Posterior vena cava (tissue), 2 donors: ENCODE results near the gene CRIP1. TPM values are rescaled to one million over a fixed set of nuclear protein-coding genes. Genes with fewer than 3 reads are reported as not detected.
A peak's percentile ranks its signal among the peaks of the same experiment; 100 is the strongest.

Experiments used
- DNase-seq: peaks from one replicate; pipeline ENCODE4 v3.0.0-alpha.2; 2020; ENCODE audit warnings: low spot score
- intact Hi-C, 2 donors: fragments of 100-400 bp; cut with DNase I; formaldehyde crosslinking; loops; one replicate each; pipeline versions ENCODE4 v1.14.1 to v1.14.2; 2022 to 2023
- total RNA-seq, 2 donors: library from RNA; stranded (reverse); fragmentation: NEBNext Ultra II Directional; extraction: Animal tissue kit (Norgen Biotek cat#: 25700); gene quantifications; one replicate each; pipeline ENCODE4 v1.2.1, GENCODE V29; 2021
- donor health status: DM: yes; HTN: yes; CAD: no.
- donor health status: DM: yes; HTN: yes; CAD: no.

CRIP1 gene
- total RNA-seq, 2 donors from 2014 or later: 122 to 285 TPM

DNA sequence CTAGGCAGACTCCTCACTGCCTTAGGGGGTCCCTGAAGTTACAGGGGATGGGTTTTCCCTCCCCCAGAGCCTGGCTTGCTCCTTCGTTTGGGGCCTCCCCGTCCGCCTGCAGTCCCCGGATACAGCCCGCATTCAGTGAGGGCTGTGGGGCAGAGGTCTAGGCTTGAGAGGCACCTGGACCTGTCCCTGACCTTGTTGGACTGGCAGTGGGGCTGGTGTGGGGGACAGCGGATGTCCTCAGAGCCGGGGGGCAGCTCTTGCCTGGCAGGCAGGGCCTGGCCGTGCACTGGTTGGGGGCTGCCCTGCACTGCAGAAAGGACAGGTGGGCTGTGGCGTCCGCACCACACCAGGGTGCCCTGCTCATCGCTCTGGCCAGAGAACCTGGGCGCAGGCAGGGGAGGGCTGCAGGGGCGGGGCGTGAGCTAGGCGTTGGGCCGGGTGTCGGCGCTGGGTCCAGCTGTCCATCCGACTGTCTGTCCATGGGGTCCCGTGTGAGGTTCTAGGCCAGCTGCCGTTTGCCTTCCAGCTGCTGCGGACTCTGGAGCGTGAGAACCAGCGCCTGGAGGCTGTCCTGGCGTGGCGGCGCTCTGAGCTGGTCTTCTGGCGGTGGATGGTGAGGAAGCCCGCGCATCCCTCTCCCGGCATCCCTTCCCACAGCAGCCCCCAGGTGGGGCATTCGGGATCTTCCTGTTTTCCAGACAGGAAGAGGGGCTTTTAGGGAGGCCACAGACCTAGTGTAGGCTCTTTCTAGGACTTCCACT lies 10.3 kb downstream of the CRIP1 start:
- DNase-seq: no peak
- intact Hi-C loops: no loop called here

- intact Hi-C loops: no loop called here
- DNase-seq: peak; percentile 67
These were observed 11.2 kb downstream of the CRIP1 start for GRCh38 chr14:105497671-105498429.

GRCh38 chr14:105498430-105499255 lies 12.0 kb downstream of the CRIP1 start:
- intact Hi-C loops: no loop called here
- DNase-seq: peak; percentile 77

GRCh38 chr14:105499256-105500035 lies 12.8 kb downstream of the CRIP1 start:
- intact Hi-C loops: no loop called here
- DNase-seq: peak; percentile 81

- peak; percentile 79 for DNase-seq
- intact Hi-C loops: no loop called here
These were observed 13.5 kb downstream of the CRIP1 start for GRCh38 chr14:105500036-105500725.

DNA sequence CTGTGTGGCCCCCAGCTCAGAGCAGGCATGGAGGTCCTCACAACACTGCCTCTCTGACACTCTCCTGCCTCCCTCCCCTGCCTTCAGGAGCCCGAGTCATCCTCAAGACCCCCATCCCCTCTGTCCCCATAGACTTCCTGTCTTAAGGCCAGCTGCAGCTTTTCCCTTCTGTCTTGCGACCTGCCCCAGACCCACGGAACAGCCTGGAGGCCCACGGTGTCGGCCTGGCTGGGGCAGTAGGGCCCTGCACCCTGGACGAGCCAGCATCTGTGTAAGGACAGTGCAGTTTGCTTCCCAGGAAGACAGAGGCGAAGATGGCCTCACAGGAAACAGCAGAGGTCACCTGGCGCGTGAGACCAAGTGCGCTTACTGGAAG lies 14.0 kb downstream of the CRIP1 start:
- no peak for DNase-seq
- intact Hi-C loops: no loop called here

- intact Hi-C loops: no loop called here
These were observed 15.0 kb downstream of the CRIP1 start for GRCh38 chr14:105501504-105502291.

GRCh38 chr14:105502446-105503295 lies 16.0 kb downstream of the CRIP1 start:
- intact Hi-C loops: no loop called here
- DNase-seq: peak; percentile 74

More at GRCh38 chr14:105501504-105502291, 15.0 kb downstream of the CRIP1 start:
- DNase-seq: peak; percentile 64

GRCh38 chr14:105503296-105503640 lies 16.6 kb downstream of the CRIP1 start:
- intact Hi-C loops: no loop called here
- peak; percentile 76 for DNase-seq

DNA sequence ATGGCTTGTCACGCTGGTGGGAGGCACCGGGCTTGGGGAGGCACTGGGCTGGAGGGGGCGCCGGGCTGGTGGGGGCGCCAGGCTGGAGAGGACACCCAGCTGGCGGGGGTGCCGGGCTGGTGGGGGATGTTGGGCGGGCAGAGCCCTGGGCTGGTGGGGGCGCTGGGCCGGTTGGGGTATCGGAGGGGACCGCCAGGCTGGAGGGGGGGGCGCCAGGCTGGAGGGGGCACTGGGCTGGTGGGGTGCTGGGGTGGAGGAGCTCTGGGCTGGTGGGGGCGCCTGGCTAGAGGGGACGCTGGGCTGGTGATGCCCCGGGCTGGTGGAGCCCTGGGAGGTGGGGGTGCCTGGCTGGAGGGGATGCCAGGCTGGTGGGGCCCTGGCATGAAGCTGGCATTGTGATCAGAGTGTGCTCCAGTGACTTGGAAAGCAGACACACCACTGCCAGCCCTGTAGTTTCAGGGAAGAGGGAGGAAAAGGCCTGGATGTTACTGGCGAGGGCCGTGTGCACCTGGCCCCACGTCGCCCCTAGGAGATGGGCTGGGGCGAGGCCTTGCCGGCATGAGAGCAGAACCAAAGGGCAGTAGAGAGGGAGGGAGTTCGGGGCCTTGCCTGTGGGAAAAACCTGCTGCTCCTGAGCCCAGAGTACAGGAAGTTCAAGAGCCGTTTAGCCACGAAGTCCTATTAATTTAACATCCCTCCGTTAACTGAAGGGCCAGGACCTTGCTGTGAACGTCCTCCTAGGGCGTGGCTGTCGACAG lies 17.4 kb downstream of the CRIP1 start:
- DNase-seq: peak; percentile 77
- intact Hi-C loops: no loop called here

DNA sequence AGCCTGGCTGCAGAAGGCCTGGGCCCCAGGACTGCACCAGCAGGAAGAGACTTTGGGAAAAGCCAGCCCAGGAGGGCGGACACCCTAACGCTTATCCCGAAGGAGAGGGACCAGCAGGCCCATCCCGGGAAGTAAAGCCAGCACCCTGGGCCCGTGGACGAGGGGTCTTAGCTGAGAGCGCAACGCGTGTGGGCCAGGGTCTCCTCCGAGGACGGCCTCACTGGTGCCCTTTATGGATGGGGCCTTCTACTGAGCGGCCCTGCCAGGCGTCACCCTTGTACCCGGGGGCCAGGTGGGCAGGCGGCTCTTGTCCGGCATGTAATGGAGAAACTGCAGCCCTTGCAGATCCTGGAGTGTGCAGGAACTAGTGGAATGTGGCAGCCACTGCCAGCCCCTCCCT lies 18.4 kb downstream of the CRIP1 start:
- intact Hi-C loops: no loop called here
- DNase-seq: peak; percentile 79

GRCh38 chr14:105507247-105507646 lies 20.6 kb downstream of the CRIP1 start:
- intact Hi-C loops: no loop called here
- peak; percentile 48 for DNase-seq

- peak; percentile 37 for DNase-seq
- intact Hi-C loops: no loop called here
These were observed 21.4 kb downstream of the CRIP1 start for GRCh38 chr14:105508069-105508468.

DNA sequence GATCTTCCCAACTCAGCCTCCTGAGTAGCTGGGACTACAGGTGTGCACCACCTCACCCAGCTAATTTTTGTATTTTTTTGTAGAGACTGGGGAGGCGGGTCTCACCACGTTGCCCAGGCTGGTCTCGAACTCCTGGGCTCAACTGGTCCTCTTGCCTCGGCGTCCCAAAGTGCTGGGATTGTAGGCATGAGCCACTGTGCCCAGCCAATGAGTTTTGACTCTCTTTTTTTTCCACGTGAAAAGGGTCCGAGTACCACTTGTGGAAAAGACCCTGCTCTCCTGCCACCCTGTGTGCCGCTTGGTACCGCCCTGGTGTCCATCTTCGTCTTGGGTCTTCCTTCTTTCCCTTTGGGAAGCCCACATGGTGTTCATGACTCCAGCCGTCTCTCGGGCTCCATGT lies 21.9 kb downstream of the CRIP1 start:
- intact Hi-C loops: no loop called here
- DNase-seq: peak; percentile 42

- intact Hi-C loops: no loop called here
- peak; percentile 6 for DNase-seq
These were observed 30.4 kb downstream of the CRIP1 start for GRCh38 chr14:105517096-105517495.
